RWPE2 (cell line): ENCODE data around the gene TMA7.
A peak's percentile ranks its signal among the peaks of the same experiment; 100 is the strongest.

Experiments used
- ATAC-seq: fragments of 200-7000 bp; cut with Tn5 transposase; 3 replicates; pipeline ENCODE4 v1.9.1; 2021; ENCODE audit warnings: low read depth
- DNase-seq: peaks from one replicate; pipeline ENCODE4 v3.0.0-alpha.2; 2020; ENCODE audit warnings: low spot score
- H3K27ac ChIP-seq: fragments of 450-650 bp; 2 replicates; pipeline ENCODE4 v1.5.1; 2017; ENCODE audit warnings: mild to moderate bottlenecking; ENCODE audit not compliant: poor library complexity, severe bottlenecking
- H3K27me3 ChIP-seq: fragments of 250-450 bp; sonication (Bioruptor Pico); 2 replicates; pipeline ENCODE4 v1.5.1; 2021; ENCODE audit warnings: mild to moderate bottlenecking, moderate library complexity; ENCODE audit not compliant: insufficient read depth, poor library complexity, severe bottlenecking
- H3K36me3 ChIP-seq: fragments of 250-450 bp; sonication (Bioruptor Pico); 2 replicates; pipeline ENCODE4 v1.5.1; 2020; ENCODE audit warnings: low read depth, mild to moderate bottlenecking, moderate library complexity
- H3K4me1 ChIP-seq: fragments of 250-450 bp; sonication (Bioruptor Pico); 2 replicates; pipeline ENCODE4 v1.5.1; 2021; ENCODE audit warnings: mild to moderate bottlenecking, moderate library complexity; ENCODE audit not compliant: insufficient read depth, poor library complexity, severe bottlenecking
- H3K4me3 ChIP-seq: fragments of 250-450 bp; sonication (Bioruptor Pico); 2 replicates; pipeline ENCODE4 v1.5.1; 2021; ENCODE audit warnings: mild to moderate bottlenecking, moderate library complexity; ENCODE audit not compliant: severe bottlenecking
- H3K9me3 ChIP-seq: fragments of 250-450 bp; sonication (Bioruptor Pico); 2 replicates; pipeline ENCODE4 v1.5.1; 2021; ENCODE audit warnings: mild to moderate bottlenecking, moderate library complexity; ENCODE audit not compliant: severe bottlenecking
- CTCF ChIP-seq: fragments of 450-650 bp; IDR thresholded peaks from one replicate; pipeline ENCODE4 v1.5.1; 2017; ENCODE audit warnings: mild to moderate bottlenecking, moderate library complexity; ENCODE audit not compliant: poor library complexity, severe bottlenecking

The TMA7 gene

GRCh38 chr3:48446425-48447193 lies 6.6 kb downstream of the TMA7 start, which contains the start of gene ATRIP:
Gene ATRIP (plus strand): TSS chr3:48446737. CDS start chr3:48446846, 109 bp downstream.
- Histone ChIP-seq H3K27me3 (no peaks in the 10 kb centered on the region), H3K4me1 (peaks cover 12% of the 10 kb centered on the region), H3K27ac (peak within 1 kb of the TSS; percentile 57), H3K4me3 (peak within 1 kb of the TSS; percentile 80), H3K9me3 (no peaks in the 10 kb centered on the region), H3K36me3 (peaks cover 41% of the 10 kb centered on the region)
- DNase-seq (peak; percentile 93), ATAC-seq (peak; percentile 93)
- no peak for TF ChIP-seq CTCF

GRCh38 chr3:48451270-48451669 lies 11.2 kb downstream of the TMA7 start:
- H3K4me1 ChIP-seq: peaks cover 9% of the 10 kb centered on the region
- ATAC-seq (no peak), DNase-seq (no peak)
- no peak overlapping the region for H3K27ac ChIP-seq
- H3K36me3 ChIP-seq: peaks cover 54% of the 10 kb centered on the region
- H3K27me3 ChIP-seq: no peaks in the 10 kb centered on the region
- no peak overlapping the region for H3K4me3 ChIP-seq
- H3K9me3 ChIP-seq: no peaks in the 10 kb centered on the region
- no peak for TF ChIP-seq CTCF

GRCh38 chr3:48456456-48456855 lies 16.4 kb downstream of the TMA7 start:
- DNase-seq (no peak), ATAC-seq (no peak)
- Histone ChIP-seq H3K9me3 (no peaks in the 10 kb centered on the region), H3K27me3 (no peaks in the 10 kb centered on the region), H3K4me3 (no peak overlapping the region), H3K36me3 (peaks cover 86% of the 10 kb centered on the region), H3K27ac (no peak overlapping the region), H3K4me1 (no peaks in the 10 kb centered on the region)
- no peak for TF ChIP-seq CTCF

- Histone ChIP-seq H3K27me3 (no peaks in the 10 kb centered on the region), H3K9me3 (no peaks in the 10 kb centered on the region), H3K36me3 (peaks cover 61% of the 10 kb centered on the region), H3K27ac (no peak overlapping the region), H3K4me3 (no peak overlapping the region), H3K4me1 (no peaks in the 10 kb centered on the region)
- no peak for TF ChIP-seq CTCF
- ATAC-seq: peak; percentile 24; the same call in 1 of the 3 replicates
- no peak for DNase-seq
Measured at GRCh38 chr3:48459331-48459730, 19.3 kb downstream of the TMA7 start.

GRCh38 chr3:48459773-48460516 lies 19.9 kb downstream of the TMA7 start:
- Histone ChIP-seq H3K4me1 (no peaks in the 10 kb centered on the region), H3K27me3 (no peaks in the 10 kb centered on the region), H3K9me3 (no peaks in the 10 kb centered on the region), H3K36me3 (peaks cover 55% of the 10 kb centered on the region), H3K27ac (no peak overlapping the region), H3K4me3 (no peak overlapping the region)
- TF ChIP-seq CTCF: no peak
- no peak for DNase-seq
- ATAC-seq: no peak
